Anterior cingulate cortex (tissue), 58 donors: Measurements from ENCODE around the gene RRP36.
"Not testable (repeated sequence)": the region's sequence is repeated elsewhere in the genome, so short reads cannot be mapped to it uniquely, and the experiment has no call there.

ENCODE experiments used
- DNase-seq, 58 donors: peaks; one replicate each; lab custom pipeline; 2025; lab: John Stamatoyannopoulos, UW

RRP36 gene

GRCh38 chr6:43035495-43036194 is 14.2 kb downstream of the RRP36 start:
- DNase-seq, result no peak

GRCh38 chr6:43036712-43037111 is 15.3 kb downstream of the RRP36 start:
- peak in 1 of 58 donors; percentile 7 for DNase-seq

- no peak for DNase-seq
Observed at GRCh38 chr6:43037197-43037596, 15.8 kb downstream of the RRP36 start.

GRCh38 chr6:43037706-43038105 is 16.3 kb downstream of the RRP36 start:
- no peak for DNase-seq

GRCh38 chr6:43038727-43039126 is 17.3 kb downstream of the RRP36 start:
- DNase-seq, result no peak

- DNase-seq, result no peak
Observed at GRCh38 chr6:43040542-43041257, 19.3 kb downstream of the RRP36 start.

- not testable (repeated sequence) for DNase-seq
Observed at GRCh38 chr6:43041475-43041874, 20.1 kb downstream of the RRP36 start.

- DNase-seq, result no peak
Observed at GRCh38 chr6:43043310-43043709, 21.9 kb downstream of the RRP36 start.

GRCh38 chr6:43045371-43045930 is 24.0 kb downstream of the RRP36 start:
- DNase-seq, result no peak

GRCh38 chr6:43047998-43048397 is 26.6 kb downstream of the RRP36 start:
- no peak for DNase-seq

- no peak for DNase-seq
Observed at GRCh38 chr6:43050981-43051380, 29.6 kb downstream of the RRP36 start.

GRCh38 chr6:43052225-43052841 is 30.9 kb downstream of the RRP36 start:
- no peak for DNase-seq

GRCh38 chr6:43052842-43053544 is 31.6 kb downstream of the RRP36 start:
- DNase-seq, result peak in 4 of 58 donors; percentile 8 to 40 (median 31)

- peak in 57 of 58 donors; percentile 17 to 90 (median 70) for DNase-seq
Observed at GRCh38 chr6:43053545-43054205, 32.3 kb downstream of the RRP36 start, which contains the start of gene CUL7. TSS of gene CUL7 (minus strand) at chr6:43053851. CDS start at chr6:43052788, 1,063 bp downstream.

- no peak for DNase-seq
Observed at GRCh38 chr6:43054206-43054943, 33.0 kb downstream of the RRP36 start.

- no peak for DNase-seq
Observed at GRCh38 chr6:43055966-43056365, 34.5 kb downstream of the RRP36 start.

- no peak for DNase-seq
Observed at GRCh38 chr6:43058531-43058930, 37.1 kb downstream of the RRP36 start.

GRCh38 chr6:43059168-43060033 is 38.0 kb downstream of the RRP36 start, which contains the start of the genes KLC4 and MRPL2:
TSS of gene KLC4 (plus strand) at chr6:43059631. CDS start at chr6:43061336, 1,705 bp downstream.
TSS of gene MRPL2 (minus strand) at chr6:43059434. CDS start at chr6:43059381, 53 bp downstream.
- peak; percentile 91 to 100 (median 99) for DNase-seq
